Measurements from ENCODE around the gene PRDM2. TPM values are rescaled to one million over a fixed set of nuclear protein-coding genes. Genes with fewer than 3 reads are reported as not detected.
A peak's percentile ranks its signal among the peaks of the same experiment; 100 is the strongest.

The PRDM2 gene
- total RNA-seq, 1 donor from 2014 or later = 12.5 TPM

- no peak for TF ChIP-seq CTCF (conservative IDR thresholded peaks at IDR 0.05; ENCODE audit: low read depth, low read length)
- H3K4me3 ChIP-seq (ENCODE audit: low read depth, low read length) = peak overlapping the region; percentile 78
- no peak for DNase-seq (ENCODE audit: low read depth)
Measured at GRCh38 chr1:13699510-13699909, 478 bp upstream of the PRDM2 start.

GRCh38 chr1:13700521-13701270 lies 708 bp downstream of the PRDM2 start:
- H3K4me3 ChIP-seq (ENCODE audit: low read depth, low read length) = peak overlapping the region; percentile 78
- TF ChIP-seq CTCF (conservative IDR thresholded peaks at IDR 0.05; ENCODE audit: low read depth, low read length) = no peak
- DNase-seq (ENCODE audit: low read depth) = no peak

GRCh38 chr1:13701271-13701640 lies 1.3 kb downstream of the PRDM2 start:
- no peak for TF ChIP-seq CTCF (conservative IDR thresholded peaks at IDR 0.05; ENCODE audit: low read depth, low read length)
- DNase-seq (ENCODE audit: low read depth) = no peak
- H3K4me3 ChIP-seq (ENCODE audit: low read depth, low read length) = no peak overlapping the region

- no peak overlapping the region for H3K4me3 ChIP-seq (ENCODE audit: low read depth, low read length)
- TF ChIP-seq CTCF (conservative IDR thresholded peaks at IDR 0.05; ENCODE audit: low read depth, low read length) = no peak
- no peak for DNase-seq (ENCODE audit: low read depth)
Measured at GRCh38 chr1:13702425-13703127, 2.6 kb downstream of the PRDM2 start.

GRCh38 chr1:13703128-13703513 lies 3.1 kb downstream of the PRDM2 start:
- H3K4me3 ChIP-seq (ENCODE audit: low read depth, low read length) = no peak overlapping the region
- DNase-seq (ENCODE audit: low read depth) = no peak
- TF ChIP-seq CTCF (conservative IDR thresholded peaks at IDR 0.05; ENCODE audit: low read depth, low read length) = no peak

GRCh38 chr1:13703558-13704490 lies 3.8 kb downstream of the PRDM2 start:
- H3K4me3 ChIP-seq (ENCODE audit: low read depth, low read length) = no peak overlapping the region
- DNase-seq (ENCODE audit: low read depth) = no peak
- no peak for TF ChIP-seq CTCF (conservative IDR thresholded peaks at IDR 0.05; ENCODE audit: low read depth, low read length)
